Stimulated activated CD8-positive, alpha-beta memory T cell treated with anti-CD3 and anti-CD28 coated beads, Interleukin-2, amount 100 ng/mL, for 1 hour (primary cell): ENCODE measurements around the gene NRXN3.

Source experiments
- DNase-seq, 2 donors: peaks; one replicate each; pipeline ENCODE4 v3.0.0-alpha.2; 2020; ENCODE audit warnings: low read depth in 2 of 2

The NRXN3 gene

DNA sequence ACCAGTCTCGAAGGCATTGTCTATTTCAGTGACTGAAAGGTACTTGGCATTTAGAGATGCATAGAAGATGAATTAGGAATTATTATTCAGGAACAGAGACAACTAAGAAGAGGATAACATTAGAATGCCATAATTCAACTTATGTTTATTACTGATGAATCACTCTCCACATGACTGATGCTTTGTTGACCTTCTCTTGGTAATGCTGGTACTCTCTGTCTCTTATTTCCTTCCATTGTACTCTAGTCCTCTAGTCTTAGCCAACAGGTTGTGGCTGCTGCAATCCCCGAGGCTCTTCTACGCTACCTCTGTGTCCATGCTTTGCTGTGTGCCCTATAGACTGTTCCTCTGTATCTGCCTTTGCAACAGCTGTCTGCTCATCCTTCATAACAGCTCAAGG lies 652.9 kb downstream of the NRXN3 start:
- DNase-seq = no peak

DNA sequence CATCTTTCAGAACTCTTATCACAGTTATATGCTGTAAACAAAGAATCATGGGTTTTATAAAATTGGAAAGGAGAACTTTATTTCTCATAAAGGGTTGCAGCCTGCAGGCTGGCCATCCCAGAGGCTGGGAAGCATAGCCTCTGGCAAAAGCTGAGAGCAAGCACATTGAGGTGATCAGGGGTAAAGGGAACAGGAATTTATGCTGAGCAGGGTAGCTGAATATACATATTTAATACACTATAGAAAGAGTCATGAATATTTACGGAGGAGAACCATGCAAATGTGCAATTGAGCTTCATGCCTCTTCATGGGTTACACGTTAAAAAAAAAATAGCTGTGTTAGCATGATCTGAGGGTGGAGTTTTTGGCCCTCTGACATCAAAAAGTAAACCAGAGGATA lies 653.3 kb downstream of the NRXN3 start:
- DNase-seq = no peak

DNA sequence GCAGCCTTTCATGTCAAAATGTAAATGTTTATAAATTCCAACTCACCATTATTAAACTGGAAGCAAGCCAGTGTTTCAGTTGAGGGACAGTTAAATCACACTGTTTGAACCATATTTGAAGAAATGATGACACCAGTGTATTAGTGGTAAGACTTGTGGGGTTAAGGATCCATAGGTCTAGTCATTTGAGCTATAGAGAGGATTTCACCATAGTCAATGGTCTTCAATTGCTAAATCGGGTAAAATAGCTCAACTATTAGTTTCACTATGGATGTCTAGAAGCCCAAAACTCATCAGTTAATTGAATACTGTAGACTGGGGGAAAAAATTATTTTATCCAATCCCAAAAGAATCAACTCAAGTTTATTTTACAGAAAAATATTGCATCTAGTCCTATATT lies 659.1 kb downstream of the NRXN3 start:
- no peak for DNase-seq

DNA sequence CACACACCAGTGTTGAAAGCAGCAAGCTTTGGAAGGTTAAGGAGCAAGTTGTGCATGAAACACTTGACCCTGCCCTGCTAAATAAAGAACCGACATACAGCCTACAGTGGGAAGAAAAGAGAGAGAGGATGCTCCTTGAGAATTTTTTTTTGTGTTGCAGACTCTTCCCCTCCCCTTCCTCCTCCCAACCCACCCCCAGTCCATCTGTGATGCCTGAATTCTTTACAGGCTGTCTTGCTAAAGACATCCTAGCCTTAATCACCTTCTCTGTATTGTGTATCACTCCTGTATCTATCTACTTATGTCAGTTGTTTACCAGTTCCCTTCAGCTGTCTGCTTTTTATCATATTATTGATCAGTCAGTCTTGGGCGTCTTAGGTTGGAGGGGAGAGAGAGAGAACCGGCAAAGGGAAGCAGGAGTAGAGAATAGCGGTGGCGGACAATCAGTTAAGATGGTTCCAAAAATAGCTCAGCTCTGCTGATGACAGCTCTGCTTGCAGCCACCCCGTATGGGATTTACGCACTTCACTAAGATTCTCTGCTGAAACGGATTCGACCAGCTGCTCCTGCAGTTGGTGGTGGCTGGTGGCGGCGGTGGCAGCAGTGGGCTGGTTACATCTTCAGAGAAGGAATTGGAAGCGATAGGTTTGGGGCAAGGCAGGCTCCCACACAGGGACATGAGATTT lies 664.7 kb downstream of the NRXN3 start:
- DNase-seq = no peak

DNA sequence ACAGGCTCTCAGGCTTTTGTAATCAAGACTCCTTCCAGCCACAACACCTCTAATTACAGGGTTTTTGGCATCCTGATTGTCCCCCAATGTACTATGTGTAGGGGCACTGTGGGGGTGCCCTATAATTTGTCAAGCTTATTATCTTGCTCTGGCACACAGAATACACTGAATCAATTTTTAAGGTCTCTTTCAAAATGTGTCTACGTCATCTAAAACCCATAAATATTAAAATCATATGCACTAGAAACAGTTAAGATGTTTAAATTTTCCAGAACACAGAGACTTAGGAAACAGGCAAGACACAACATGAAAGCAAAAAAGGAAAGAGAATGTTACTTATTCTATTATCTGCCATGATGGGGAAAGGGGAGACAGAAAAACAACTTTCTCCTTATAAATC lies 665.7 kb downstream of the NRXN3 start:
- no peak for DNase-seq

DNA sequence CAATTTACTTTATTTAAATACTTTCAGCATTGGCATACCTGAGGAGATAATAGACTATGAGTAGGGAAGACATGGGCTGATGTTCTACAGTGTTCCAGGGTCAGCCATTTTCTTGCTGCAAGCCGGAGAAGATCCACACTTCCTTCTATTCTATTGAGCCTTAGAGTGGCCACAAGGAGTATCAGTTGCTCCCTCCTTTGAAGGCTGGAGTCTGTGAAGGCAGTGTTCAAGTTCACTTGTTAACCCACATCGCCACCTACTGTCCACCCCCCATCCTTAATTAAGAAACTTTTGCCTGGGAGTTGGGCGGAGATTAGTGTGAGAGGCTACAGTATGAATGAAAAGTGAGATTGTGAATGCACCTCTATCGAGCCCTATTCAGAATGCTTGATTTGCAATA lies 666.6 kb downstream of the NRXN3 start:
- no peak for DNase-seq

DNA sequence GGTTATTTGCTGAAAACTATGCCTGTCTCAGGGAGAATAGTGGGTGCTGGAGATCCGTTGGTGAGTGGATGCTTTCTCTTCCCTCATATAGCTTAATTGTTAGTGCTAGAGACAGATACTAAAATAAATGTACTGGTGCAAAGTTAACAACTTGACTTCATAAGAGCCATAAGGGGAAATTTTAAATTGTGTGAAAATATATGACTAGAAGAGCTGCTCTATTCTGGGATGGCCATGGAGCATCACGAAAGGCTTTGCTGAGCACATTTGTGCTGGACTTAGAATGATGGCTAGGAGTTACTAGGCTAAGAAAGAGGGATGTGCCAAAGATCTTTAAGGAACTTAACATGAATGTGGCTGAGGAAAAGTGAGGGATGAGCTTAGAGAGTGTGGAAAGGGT lies 668.8 kb downstream of the NRXN3 start:
- no peak for DNase-seq

DNA sequence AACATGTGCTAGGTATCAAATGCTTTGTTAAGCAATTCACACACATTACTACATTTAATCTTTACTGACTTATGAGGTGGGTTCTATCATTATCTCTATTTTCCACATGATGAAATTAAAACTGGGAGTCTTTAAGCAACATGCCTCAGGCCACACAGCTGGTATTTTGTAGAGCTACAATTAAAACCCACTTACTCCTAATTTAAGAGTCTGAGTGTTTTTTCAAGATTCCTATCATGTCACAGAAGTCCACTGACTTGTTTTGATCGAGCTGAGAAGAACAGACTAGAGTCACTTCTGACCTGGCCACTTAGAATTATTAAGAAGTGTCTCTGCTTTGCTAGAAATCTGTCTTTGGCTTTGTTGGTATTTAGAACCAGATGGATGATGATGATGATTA lies 670.7 kb downstream of the NRXN3 start:
- DNase-seq = no peak

DNA sequence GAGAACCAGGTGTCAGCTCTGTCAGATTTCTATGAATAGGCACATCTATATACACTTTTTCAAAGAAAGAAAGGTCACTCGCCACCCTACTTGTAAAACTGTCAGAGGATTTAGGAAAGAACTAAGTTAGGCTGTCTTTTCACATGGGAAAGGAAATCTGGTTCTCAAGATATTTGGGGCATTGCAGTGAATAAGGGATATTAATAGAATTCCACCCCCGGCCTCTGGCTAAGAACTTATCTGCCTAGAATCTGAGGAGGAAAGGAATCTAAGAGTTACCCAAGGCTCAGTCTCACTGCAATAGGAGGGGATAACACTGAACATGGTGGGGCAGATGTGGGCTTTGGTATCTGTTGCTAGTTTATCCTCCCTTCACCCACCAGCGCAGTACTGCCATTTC lies 677.6 kb downstream of the NRXN3 start:
- DNase-seq = no peak

DNA sequence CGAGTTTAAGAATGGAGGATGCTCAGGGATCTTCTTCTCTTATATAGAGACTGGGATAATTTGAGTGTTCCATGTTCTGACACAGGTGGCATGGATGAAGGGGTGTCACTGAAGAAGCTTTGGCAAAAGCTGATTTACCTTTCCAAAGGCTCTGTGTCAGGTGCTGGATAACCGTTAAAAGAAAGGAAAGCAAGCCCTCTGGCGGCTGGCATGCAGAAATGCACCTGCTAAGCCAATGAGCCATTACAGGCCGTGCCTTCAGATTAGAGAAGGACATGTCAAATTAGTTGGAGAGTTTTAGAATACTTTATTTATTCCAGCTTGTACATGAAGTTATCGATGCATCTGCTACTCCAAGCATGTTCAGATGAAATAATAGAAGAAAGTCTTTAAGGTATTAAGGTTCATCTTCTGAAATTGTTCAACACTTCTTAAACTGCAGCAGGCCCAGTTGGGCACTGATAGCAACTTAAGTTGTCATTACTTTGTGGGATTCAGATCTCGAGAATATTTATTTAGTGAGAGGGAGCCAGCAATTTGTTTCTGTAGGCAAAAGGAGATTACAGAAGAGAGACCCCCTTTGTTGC lies 678.2 kb downstream of the NRXN3 start:
- DNase-seq = no peak

DNA sequence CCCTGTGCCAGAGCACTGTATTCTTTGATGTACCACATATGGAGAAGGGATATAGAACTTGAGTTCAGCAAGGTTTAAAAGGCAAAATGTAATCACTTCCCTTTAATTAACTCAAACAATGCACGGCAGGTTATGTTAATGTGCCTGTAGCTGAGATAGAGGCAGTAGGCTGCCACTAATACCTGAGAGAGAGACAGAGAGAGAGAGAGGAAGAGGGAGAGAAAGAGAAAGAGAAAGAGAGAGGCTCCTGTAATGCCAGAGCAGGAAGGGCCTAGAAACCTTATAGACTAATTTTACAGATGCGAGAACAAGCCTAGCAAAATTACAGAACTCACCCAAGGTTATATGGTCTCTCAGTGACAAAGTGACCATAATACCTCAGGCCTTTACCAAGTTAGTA lies 679.8 kb downstream of the NRXN3 start:
- no peak for DNase-seq

DNA sequence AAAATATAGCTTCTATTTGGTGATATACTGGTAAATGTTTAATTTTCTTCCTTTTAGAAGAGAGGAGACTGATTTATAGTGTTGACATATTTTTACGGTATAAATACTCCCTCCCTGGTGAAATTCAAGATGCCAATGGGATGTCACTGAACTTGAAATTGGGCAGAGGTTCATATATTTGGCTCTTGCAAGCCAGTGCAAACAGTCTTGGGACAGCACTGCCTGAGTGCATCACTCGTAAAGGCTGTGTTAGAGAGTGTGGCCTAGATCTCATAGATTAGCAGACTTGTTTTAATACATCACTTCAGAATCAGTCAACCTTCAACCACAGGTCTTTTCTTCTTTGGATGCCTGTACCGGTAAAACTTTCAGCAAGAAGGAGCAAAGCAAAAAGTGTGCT lies 681.0 kb downstream of the NRXN3 start:
- DNase-seq = no peak

DNA sequence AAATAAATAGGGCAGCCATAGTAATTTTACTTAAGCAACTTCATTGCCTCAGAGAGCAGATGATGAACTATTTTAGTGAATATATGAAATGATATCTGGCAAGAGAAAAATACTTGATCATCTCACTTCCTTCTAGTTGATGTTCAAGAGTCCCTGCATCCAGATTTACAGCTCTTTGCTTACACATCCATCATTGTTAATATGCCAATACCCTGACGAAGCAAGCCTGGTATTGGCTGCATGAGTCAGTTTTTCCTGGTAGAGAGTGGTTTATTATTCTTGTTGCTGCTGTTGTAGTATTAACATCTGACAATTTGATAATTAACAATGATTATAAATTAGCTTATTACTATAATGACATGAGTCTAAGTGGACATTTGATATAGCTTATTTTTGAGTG lies 681.9 kb downstream of the NRXN3 start:
- DNase-seq = no peak

DNA sequence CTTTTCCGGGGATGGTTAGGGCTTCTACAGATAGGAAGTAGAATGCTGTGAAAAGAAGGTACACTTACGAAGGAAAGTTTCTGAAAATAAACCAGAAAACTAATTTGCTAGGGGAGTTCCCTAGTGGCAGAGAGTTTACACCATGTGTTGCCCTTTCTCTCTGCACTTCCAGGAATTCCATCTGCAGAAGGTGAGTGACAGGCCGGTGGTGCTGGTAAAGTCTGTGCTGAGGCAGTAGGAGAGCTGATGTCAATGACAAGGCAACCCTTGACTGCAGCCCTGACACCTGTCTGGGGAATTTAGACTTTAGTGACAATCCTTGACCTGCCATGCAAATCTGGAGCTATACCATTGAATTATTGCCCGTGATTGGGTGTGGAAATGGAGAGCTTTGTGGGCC lies 687.8 kb downstream of the NRXN3 start:
- no peak for DNase-seq

DNA sequence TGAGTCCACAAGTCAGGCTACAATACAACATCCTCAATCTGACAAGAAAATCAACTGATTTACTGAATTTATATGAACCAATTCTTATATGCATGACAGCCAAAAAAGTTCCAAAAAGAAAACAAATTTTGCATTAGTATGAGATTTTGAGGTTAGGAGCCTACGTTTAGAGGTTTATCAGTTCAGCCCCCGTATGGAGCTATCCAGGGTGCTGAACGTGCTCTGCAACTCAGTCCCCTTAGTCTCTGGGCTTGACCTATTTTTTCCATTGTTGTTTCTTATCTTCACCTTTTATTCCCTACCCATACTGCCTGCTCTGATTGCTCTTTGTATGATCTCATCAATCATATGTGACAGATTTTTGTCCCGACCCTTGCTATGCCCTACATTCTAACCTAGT lies 693.0 kb downstream of the NRXN3 start:
- DNase-seq = no peak

DNA sequence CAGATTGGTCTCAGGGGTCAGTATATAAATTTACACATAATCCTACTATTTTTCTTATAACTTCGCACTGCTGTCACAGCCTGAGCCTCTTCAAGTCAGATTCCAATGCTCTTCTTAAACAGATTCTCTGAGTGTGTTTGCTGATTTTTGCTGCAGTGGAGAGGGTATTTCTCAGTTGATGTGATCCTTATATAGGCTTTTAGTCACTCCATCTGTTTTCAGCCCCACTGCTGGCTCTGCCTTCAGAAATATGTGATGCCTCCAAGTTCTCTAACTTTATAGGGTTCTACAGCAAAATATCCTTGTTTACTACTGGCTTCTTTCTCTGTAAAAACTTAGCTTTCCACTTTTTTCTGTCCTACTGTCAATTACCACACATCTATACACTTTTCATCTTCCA lies 702.7 kb downstream of the NRXN3 start:
- no peak for DNase-seq

DNA sequence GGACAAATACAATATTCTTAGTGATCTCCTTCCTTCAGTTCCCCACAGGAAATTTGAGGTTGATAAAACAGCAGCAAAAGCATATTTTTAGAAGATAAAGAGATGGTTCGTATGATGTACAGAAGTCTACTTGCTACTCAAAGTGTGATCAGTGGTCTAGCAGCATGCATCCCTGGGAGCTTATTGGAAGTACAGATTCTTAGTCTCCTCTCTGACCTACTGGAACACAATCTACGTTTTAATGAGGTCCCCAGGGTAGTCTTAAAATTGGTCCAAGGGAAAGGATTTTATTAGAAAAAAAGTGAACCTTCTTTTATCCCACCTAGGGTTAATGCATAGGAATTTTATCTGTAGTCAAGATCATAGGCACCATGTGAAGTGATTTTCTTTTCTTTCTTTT lies 703.4 kb downstream of the NRXN3 start:
- no peak for DNase-seq

DNA sequence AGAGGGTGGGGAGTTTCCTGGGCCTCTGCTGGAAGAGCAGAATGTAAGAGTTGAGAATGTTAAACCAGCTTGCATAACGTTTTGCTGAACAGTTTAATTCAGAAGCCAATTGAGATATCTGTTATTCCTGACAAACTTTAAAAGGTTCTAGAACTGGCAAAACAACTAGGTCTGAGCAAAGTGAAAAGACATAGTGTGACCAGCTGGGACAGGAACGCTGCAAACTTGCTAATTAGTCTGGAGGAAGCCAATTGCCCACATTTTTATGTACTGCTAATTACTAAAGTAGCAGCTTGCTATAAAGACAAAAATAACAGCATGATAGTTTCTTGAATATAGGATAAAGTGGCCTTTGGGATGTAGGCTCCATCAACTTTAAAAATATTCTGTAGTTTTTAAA lies 704.9 kb downstream of the NRXN3 start:
- DNase-seq = no peak

DNA sequence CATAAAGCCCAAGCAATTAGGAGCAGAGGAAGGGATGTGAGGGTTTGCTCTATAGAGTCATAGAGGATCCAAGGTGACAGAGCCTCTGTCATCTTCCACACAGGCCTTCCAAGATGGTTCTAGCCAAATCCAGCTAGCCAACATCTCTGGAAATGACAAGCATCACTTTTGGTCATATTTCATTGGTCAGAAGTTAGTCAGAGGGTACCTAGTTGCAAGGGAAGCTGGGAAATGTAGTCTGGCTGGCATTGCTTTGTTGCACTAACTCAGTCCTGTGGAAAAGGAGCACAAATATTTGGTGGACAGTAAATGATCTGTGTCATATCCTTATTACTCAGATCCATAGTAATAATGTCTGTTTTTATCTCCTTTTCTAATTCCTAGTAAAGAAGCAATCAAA lies 715.7 kb downstream of the NRXN3 start:
- no peak for DNase-seq

DNA sequence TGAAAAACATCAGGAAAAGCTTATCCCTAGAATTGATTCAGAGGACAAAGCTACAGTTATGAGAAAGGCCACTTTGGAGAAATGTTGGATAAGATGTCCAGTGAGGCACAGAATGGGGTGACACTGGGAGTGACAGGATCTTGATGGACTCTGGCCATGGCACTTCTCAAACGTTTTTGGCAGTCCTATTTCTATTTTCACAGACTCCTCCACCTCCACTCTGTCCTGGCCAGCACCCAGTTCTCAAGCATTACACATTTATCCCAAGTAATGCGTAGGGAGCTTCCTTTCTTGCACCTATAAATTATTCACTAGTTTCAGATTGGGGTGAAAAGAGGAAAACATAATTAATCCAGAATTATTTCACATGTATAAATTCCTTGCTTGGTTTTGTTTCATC lies 727.3 kb downstream of the NRXN3 start:
- no peak for DNase-seq

DNA sequence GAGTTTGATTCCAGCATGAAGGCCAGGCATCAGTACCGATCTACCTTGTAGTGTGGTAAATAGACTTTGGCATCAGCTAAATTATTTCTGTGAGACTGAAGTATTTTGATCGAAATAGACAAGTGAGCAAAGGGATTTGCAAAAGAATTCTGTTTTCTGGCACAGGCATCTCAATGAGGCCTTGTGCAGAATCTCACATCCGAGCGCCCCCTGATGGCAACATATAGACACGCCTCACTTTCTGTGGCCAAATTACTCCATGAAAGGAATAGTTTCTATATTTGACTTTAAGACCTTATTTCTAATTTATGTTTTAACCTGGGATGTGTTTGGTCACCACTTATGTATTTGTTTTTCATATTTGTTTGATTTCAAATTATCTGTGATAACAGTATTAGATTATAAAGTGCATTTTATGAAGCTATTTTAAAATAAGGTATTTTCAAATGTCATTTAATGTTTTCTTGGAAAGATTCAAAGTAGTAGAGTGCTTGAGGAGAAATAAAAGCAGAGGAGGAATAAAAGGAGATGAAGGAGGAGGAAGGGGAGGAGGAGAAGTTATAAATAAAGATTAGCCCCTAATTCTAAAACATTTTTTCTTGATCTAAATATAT lies 731.9 kb downstream of the NRXN3 start:
- DNase-seq = no peak

DNA sequence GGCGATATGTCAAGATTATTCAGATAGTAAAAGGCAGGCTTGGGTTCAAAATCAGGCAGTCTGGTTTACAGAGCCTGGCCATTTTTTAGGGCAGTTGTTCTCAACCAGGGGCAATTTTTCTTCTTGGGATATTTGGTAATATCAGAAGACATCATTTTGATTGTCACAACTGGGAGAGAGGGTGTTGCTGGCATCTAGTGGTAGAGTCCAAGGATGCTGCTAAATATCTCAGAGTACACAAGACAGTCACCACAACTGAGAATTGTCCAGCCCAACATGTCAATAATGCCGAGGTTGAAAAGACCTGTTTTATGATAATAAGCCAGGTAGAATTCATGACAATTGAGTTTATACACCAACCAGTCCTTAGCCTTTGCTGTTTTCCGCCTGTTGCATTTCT lies 733.9 kb downstream of the NRXN3 start:
- DNase-seq = no peak

DNA sequence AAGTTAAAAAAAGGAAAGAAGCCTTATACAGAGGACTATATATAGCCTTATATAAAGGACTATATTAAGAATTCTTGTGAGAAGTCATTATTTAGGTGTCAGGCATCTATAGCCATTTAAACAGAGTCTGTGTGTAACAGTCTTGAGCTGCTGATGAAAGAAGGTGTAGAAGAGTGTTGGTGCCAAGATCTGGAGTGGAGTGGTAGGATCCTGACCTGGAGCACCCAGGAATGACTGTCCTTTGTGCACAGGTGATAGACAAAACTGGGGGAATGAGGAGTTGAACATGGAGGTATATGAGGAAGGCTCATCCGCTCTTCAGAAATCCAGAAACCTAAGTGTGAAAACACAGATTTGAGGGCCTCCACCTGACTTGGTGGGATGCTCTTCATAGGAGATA lies 747.3 kb downstream of the NRXN3 start:
- DNase-seq = no peak

DNA sequence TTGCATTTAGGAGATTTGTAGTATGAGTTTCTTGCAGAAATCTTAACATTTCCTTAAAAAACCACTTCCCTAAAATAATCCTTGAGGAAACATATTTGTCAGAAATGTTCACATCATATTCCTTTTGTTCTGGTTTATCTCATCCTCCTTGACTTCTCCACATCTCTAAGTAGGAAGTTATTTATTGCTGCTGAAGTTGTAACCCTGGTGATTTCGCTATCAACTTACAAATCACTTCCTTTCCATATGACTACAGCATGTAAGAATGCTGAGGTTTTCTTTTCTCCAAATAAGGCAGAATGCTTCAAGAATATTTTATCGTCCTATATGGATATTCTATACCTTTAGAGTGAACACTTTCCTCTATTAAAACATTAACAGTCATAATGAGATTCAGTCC lies 751.7 kb downstream of the NRXN3 start:
- no peak for DNase-seq
